ENCODE measurements around the gene CHRNA4.

CHRNA4 gene

GRCh38 chr20:63407928-63408683 lies 47.0 kb upstream of the CHRNA4 start:
- Histone ChIP-seq H2AFZ (no peak overlapping the region), H3K27me3 (ENCODE audit: control insufficient read depth, insufficient read depth, low read length) (no peaks in the 10 kb centered on the region), H3K9ac (no peak overlapping the region)

GRCh38 chr20:63406617-63407245 lies 45.6 kb upstream of the CHRNA4 start:
- H3K4me3 ChIP-seq (ENCODE audit: low read depth, low read length) = no peak overlapping the region
- no peaks in the 10 kb centered on the region for H3K27me3 ChIP-seq (ENCODE audit: control insufficient read depth, insufficient read depth, low read length)
- TF ChIP-seq, protein P1, sequence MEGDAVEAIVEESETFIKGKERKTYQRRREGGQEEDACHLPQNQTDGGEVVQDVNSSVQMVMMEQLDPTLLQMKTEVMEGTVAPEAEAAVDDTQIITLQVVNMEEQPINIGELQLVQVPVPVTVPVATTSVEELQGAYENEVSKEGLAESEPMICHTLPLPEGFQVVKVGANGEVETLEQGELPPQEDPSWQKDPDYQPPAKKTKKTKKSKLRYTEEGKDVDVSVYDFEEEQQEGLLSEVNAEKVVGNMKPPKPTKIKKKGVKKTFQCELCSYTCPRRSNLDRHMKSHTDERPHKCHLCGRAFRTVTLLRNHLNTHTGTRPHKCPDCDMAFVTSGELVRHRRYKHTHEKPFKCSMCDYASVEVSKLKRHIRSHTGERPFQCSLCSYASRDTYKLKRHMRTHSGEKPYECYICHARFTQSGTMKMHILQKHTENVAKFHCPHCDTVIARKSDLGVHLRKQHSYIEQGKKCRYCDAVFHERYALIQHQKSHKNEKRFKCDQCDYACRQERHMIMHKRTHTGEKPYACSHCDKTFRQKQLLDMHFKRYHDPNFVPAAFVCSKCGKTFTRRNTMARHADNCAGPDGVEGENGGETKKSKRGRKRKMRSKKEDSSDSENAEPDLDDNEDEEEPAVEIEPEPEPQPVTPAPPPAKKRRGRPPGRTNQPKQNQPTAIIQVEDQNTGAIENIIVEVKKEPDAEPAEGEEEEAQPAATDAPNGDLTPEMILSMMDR (IDR thresholded peaks at IDR 0.05) = no peak
- H2AFZ ChIP-seq = no peak overlapping the region
- no peaks in the 10 kb centered on the region for H3K9me3 ChIP-seq (ENCODE audit: control insufficient read depth, low read length)
- no peak overlapping the region for H3K9ac ChIP-seq
- H3K27ac ChIP-seq = no peak overlapping the region
- no peaks in the 10 kb centered on the region for H3K79me2 ChIP-seq
- no peak overlapping the region for H3K4me2 ChIP-seq (ENCODE audit: low read length)
- H3K36me3 ChIP-seq (ENCODE audit: control insufficient read depth, insufficient read depth, low read length) = no peaks in the 10 kb centered on the region
- H3K4me1 ChIP-seq = no peaks in the 10 kb centered on the region

More at GRCh38 chr20:63407928-63408683, 47.0 kb upstream of the CHRNA4 start:
- Histone ChIP-seq H3K9me3 (ENCODE audit: control insufficient read depth, low read length) (no peaks in the 10 kb centered on the region), H3K4me2 (ENCODE audit: low read length) (no peak overlapping the region), H3K4me3 (ENCODE audit: low read depth, low read length) (no peak overlapping the region), H3K36me3 (ENCODE audit: control insufficient read depth, insufficient read depth, low read length) (no peaks in the 10 kb centered on the region), H3K79me2 (no peaks in the 10 kb centered on the region), H3K4me1 (no peaks in the 10 kb centered on the region), H3K27ac (no peak overlapping the region)
- TF ChIP-seq, protein P1 (IDR thresholded peaks at IDR 0.05) = no peak

DNA sequence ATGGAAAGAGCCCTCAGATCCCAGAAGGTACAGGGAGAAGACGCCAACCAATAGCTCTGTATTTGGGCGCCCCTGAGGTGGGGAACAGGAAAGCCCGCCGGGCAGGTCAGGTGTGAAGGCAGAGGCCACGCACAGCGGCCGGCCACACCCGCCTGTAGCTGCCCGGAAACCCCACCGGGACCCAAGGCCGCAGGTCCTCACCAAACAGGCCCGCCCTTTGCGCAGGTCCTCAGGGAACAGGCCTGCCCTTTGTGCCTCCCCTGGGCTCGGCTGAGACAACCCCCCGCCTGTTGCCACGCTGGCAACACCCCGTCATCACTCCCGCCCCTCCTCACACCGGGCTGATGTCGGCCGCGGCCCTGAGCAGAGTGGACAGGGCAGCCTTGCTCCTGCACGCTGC lies 44.9 kb upstream of the CHRNA4 start:
- no peak overlapping the region for H2AFZ ChIP-seq
- no peaks in the 10 kb centered on the region for H3K36me3 ChIP-seq (ENCODE audit: control insufficient read depth, insufficient read depth, low read length)
- H3K9ac ChIP-seq = no peak overlapping the region
- no peak overlapping the region for H3K27ac ChIP-seq
- no peaks in the 10 kb centered on the region for H3K27me3 ChIP-seq (ENCODE audit: control insufficient read depth, insufficient read depth, low read length)
- no peaks in the 10 kb centered on the region for H3K79me2 ChIP-seq
- no peaks in the 10 kb centered on the region for H3K9me3 ChIP-seq (ENCODE audit: control insufficient read depth, low read length)
- no peaks in the 10 kb centered on the region for H3K4me1 ChIP-seq
- no peak overlapping the region for H3K4me3 ChIP-seq (ENCODE audit: low read depth, low read length)
- H3K4me2 ChIP-seq (ENCODE audit: low read length) = no peak overlapping the region
- TF ChIP-seq, protein P1 (IDR thresholded peaks at IDR 0.05) = no peak

DNA sequence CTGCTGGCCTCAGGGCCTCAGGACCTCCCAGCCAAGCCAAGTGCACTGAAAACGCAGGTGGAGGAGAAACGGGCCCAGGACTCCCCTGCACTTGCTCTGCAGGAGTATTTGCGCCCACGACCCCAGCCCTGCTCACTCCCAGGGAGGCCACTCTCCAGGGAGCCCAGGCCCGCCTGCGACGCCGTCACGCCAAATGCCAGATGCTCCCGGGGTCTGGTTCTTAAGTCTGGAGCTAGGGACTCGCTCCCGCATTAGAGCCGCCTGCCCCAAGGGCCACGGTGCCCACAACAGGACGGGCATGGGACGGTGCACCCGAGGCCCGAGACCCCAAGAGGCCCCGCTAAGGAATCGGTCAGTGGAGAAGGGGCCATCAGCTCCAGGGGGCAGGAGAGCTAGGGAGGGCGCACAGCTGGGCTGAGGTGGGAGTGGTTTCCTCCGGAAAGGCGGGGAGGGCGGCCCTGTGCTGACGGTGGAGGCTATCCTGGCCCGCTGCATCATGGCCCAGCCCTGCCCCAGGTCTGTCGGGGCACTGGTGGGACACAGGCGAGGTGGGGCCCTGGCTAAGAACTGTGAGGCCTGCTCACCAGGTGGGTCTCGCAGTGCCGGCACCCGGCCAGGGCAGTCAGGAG lies 44.1 kb upstream of the CHRNA4 start:
- no peak overlapping the region for H3K4me2 ChIP-seq (ENCODE audit: low read length)
- TF ChIP-seq, protein P1 (IDR thresholded peaks at IDR 0.05) = no peak
- H3K9ac ChIP-seq = no peak overlapping the region
- no peaks in the 10 kb centered on the region for H3K36me3 ChIP-seq (ENCODE audit: control insufficient read depth, insufficient read depth, low read length)
- no peaks in the 10 kb centered on the region for H3K4me1 ChIP-seq
- H3K79me2 ChIP-seq = no peaks in the 10 kb centered on the region
- no peak overlapping the region for H2AFZ ChIP-seq
- no peak overlapping the region for H3K4me3 ChIP-seq (ENCODE audit: low read depth, low read length)
- H3K9me3 ChIP-seq (ENCODE audit: control insufficient read depth, low read length) = no peaks in the 10 kb centered on the region
- H3K27me3 ChIP-seq (ENCODE audit: control insufficient read depth, insufficient read depth, low read length) = no peaks in the 10 kb centered on the region
- H3K27ac ChIP-seq = no peak overlapping the region

Data from parathyroid adenoma (tissue), 2 donors.